Astrocyte (in vitro differentiated cells and primary cell): Measurements from ENCODE around the gene NCAM1.

ENCODE experiments used
- CTCF ChIP-seq: IDR thresholded peaks from 2 replicates; pipeline ENCODE4 v1.5.1; 2011; ENCODE audit warnings: low read depth, mild to moderate bottlenecking, inconsistent platforms, low read length, moderate library complexity; ENCODE audit not compliant: insufficient read depth
- EZH2 ChIP-seq: IDR thresholded peaks from 2 replicates; pipeline ENCODE4 v1.6.1; 2012; ENCODE audit warnings: mild to moderate bottlenecking, low read length, inconsistent platforms; ENCODE audit not compliant: insufficient read depth

GRCh38 chr11:113077379-113077778 lies 116.2 kb downstream of the NCAM1 start:
- no peak for TF ChIP-seq CTCF
- no peak for TF ChIP-seq EZH2
